Stimulated activated naive B cell treated with anti-CD40 and anti-IgM and Interleukin-4, amounts not matched to agents 10 μg/mL and 1 μg/mL and 100 μg/mL, for 72 hours (primary cell): ENCODE measurements around the gene ADGRE2.

Experiments
- ATAC-seq, 2 donors: fragments of 150-1000 bp; cut with Tn5 transposase; replicated peaks; 2 replicates each; pipeline ENCODE4 v1.10.0; 2021; ENCODE audit warnings: moderate library complexity in 1 of 2
- DNase-seq: peaks from one replicate; pipeline ENCODE4 v3.0.0; 2021
- H3K27ac Mint-ChIP-seq: one replicate; pipeline ENCODE4 v1.8.0; 2022; ENCODE audit warnings: mild to moderate bottlenecking, mixed read lengths
- H3K27me3 Mint-ChIP-seq, 2 donors: one replicate each; pipeline ENCODE4 v1.8.0; 2022; ENCODE audit warnings: mixed read lengths in 2 of 2
- H3K36me3 Mint-ChIP-seq, 2 donors: one replicate each; pipeline ENCODE4 v1.8.0; 2022; ENCODE audit warnings: mixed read lengths in 2 of 2, mild to moderate bottlenecking in 1 of 2
- H3K4me1 Mint-ChIP-seq, 2 donors: one replicate each; pipeline ENCODE4 v1.8.0; 2022; ENCODE audit warnings: mixed read lengths in 2 of 2, mild to moderate bottlenecking in 1 of 2
- H3K4me3 Mint-ChIP-seq, 2 donors: one replicate each; pipeline ENCODE4 v1.8.0; 2022; ENCODE audit warnings: mild to moderate bottlenecking in 2 of 2, mixed read lengths in 2 of 2, moderate library complexity in 1 of 2
- H3K9me3 Mint-ChIP-seq, 2 donors: one replicate each; pipeline ENCODE4 v1.8.0; 2022; ENCODE audit warnings: mixed read lengths in 2 of 2, mild to moderate bottlenecking in 1 of 2

The ADGRE2 gene

GRCh38 chr19:14694641-14695266 lies 83.6 kb downstream of the ADGRE2 start:
- H3K36me3 Mint-ChIP-seq: peaks cover 13 to 43% of the 10 kb centered on the region in 2 donors

GRCh38 chr19:14689598-14690503 lies 88.5 kb downstream of the ADGRE2 start, which contains the start of gene ZNF333:
ZNF333 (plus strand) TSS chr19:14690048; CDS start chr19:14693492, 3,444 bp downstream.
- DNase-seq (peak; percentile 93), ATAC-seq (peak; percentile 95)
- peak within 1 kb of the TSS; percentile 100 for H3K27ac Mint-ChIP-seq
- peaks cover 14 to 37% of the 10 kb centered on the region in 2 donors for H3K4me1 Mint-ChIP-seq
- peaks cover 2 to 14% of the 10 kb centered on the region in 2 donors for H3K36me3 Mint-ChIP-seq
- no peaks in the 10 kb centered on the region for H3K9me3 Mint-ChIP-seq
- no peaks in the 10 kb centered on the region for H3K27me3 Mint-ChIP-seq
- peak within 1 kb of the TSS; percentile 97 to 99 for H3K4me3 Mint-ChIP-seq

More at GRCh38 chr19:14694641-14695266, 83.6 kb downstream of the ADGRE2 start:
- ATAC-seq: no peak
- no peak overlapping the region for H3K4me3 Mint-ChIP-seq
- H3K4me1 Mint-ChIP-seq: peaks cover 6 to 11% of the 10 kb centered on the region in 2 donors
- no peak for DNase-seq
- H3K27me3 Mint-ChIP-seq: no peaks in the 10 kb centered on the region
- H3K27ac Mint-ChIP-seq: no peak overlapping the region
- no peaks in the 10 kb centered on the region for H3K9me3 Mint-ChIP-seq

GRCh38 chr19:14686411-14686810 lies 91.9 kb downstream of the ADGRE2 start:
- peak overlapping the region; percentile 22 for H3K27ac Mint-ChIP-seq
- H3K4me3 Mint-ChIP-seq: no peak overlapping the region
- H3K9me3 Mint-ChIP-seq: no peaks in the 10 kb centered on the region
- no peak for ATAC-seq
- H3K36me3 Mint-ChIP-seq: no peaks in the 10 kb centered on the region
- H3K27me3 Mint-ChIP-seq: no peaks in the 10 kb centered on the region
- H3K4me1 Mint-ChIP-seq: peaks cover 11 to 40% of the 10 kb centered on the region in 2 donors
- DNase-seq: no peak

GRCh38 chr19:14683439-14683838 lies 94.9 kb downstream of the ADGRE2 start:
- Mint-ChIP-seq H3K36me3 (no peaks in the 10 kb centered on the region), H3K27ac (no peak overlapping the region), H3K9me3 (no peaks in the 10 kb centered on the region), H3K27me3 (no peaks in the 10 kb centered on the region), H3K4me3 (no peak overlapping the region), H3K4me1 (peaks cover 11 to 27% of the 10 kb centered on the region in 2 donors)
- ATAC-seq: peak; percentile 74 to 80
- no peak for DNase-seq
